ENCODE data around the gene NR0B2. TPM values are rescaled to one million over a fixed set of nuclear protein-coding genes. Genes with fewer than 3 reads are reported as not detected.

NR0B2 gene
- total and polyA plus RNA-seq, 2 experiments from 2014 or later, result 39.1 to 68.1 TPM

GRCh38 chr1:26956321-26956720, 42.5 kb upstream of the NR0B2 start:
- TF ChIP-seq, protein P1, sequence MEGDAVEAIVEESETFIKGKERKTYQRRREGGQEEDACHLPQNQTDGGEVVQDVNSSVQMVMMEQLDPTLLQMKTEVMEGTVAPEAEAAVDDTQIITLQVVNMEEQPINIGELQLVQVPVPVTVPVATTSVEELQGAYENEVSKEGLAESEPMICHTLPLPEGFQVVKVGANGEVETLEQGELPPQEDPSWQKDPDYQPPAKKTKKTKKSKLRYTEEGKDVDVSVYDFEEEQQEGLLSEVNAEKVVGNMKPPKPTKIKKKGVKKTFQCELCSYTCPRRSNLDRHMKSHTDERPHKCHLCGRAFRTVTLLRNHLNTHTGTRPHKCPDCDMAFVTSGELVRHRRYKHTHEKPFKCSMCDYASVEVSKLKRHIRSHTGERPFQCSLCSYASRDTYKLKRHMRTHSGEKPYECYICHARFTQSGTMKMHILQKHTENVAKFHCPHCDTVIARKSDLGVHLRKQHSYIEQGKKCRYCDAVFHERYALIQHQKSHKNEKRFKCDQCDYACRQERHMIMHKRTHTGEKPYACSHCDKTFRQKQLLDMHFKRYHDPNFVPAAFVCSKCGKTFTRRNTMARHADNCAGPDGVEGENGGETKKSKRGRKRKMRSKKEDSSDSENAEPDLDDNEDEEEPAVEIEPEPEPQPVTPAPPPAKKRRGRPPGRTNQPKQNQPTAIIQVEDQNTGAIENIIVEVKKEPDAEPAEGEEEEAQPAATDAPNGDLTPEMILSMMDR (IDR thresholded peaks at IDR 0.05; ENCODE audit: poor library complexity), result no peak
- no peak for TF ChIP-seq EZH2 (IDR thresholded peaks at IDR 0.05; ENCODE audit: borderline replicate concordance)
- TF ChIP-seq EZH2phosphoT487 (IDR thresholded peaks at IDR 0.05; ENCODE audit: low read depth, severe bottlenecking, unreplicated experiment), result no peak
- Histone ChIP-seq H3K79me2 (peaks cover 46% of the 10 kb centered on the region), H3K4me1 (ENCODE audit: insufficient read depth) (peaks cover 5% of the 10 kb centered on the region), H4K20me1 (ENCODE audit: insufficient read depth, poor library complexity, severe bottlenecking) (no peaks in the 10 kb centered on the region), H3K4me2 (no peak overlapping the region), H3K9me3 (ENCODE audit: low read depth) (no peaks in the 10 kb centered on the region), H3K27me3 (peaks cover 14% of the 10 kb centered on the region), H3K9me2 (replicated peaks; ENCODE audit: insufficient read depth) (no peaks in the 10 kb centered on the region), H3K27ac (no peak overlapping the region), H2AFZ (no peak overlapping the region), H3K4me3 (no peak overlapping the region), H3K36me3 (replicated peaks; ENCODE audit: insufficient read depth, low read depth) (no peaks in the 10 kb centered on the region)
- 88% methylated on average over 3 of the region's 3 CpGs for WGBS (ENCODE audit: low lambda C conversion rate, missing lambda C conversion rate)
- no peak for DNase-seq (ENCODE audit: low spot score)

GRCh38 chr1:26953374-26953773, 39.6 kb upstream of the NR0B2 start:
- H3K9me2 ChIP-seq (replicated peaks; ENCODE audit: insufficient read depth), result no peaks in the 10 kb centered on the region
- no peaks in the 10 kb centered on the region for H3K9me3 ChIP-seq (ENCODE audit: low read depth)
- TF ChIP-seq EZH2phosphoT487 (IDR thresholded peaks at IDR 0.05; ENCODE audit: low read depth, severe bottlenecking, unreplicated experiment) (no peak), EZH2 (IDR thresholded peaks at IDR 0.05; ENCODE audit: borderline replicate concordance) (no peak)
- TF ChIP-seq, protein P1 (IDR thresholded peaks at IDR 0.05; ENCODE audit: poor library complexity), result no peak
- no peak for DNase-seq (ENCODE audit: low spot score)
- H3K79me2 ChIP-seq, result peaks cover 29% of the 10 kb centered on the region
- H2AFZ ChIP-seq, result no peak overlapping the region
- peaks cover 2% of the 10 kb centered on the region for H3K27me3 ChIP-seq
- no peaks in the 10 kb centered on the region for H4K20me1 ChIP-seq (ENCODE audit: insufficient read depth, poor library complexity, severe bottlenecking)
- H3K4me1 ChIP-seq (ENCODE audit: insufficient read depth), result no peaks in the 10 kb centered on the region
- 97% methylated on average over 5 of the region's 5 CpGs for WGBS (ENCODE audit: low lambda C conversion rate, missing lambda C conversion rate)
- H3K4me2 ChIP-seq, result no peak overlapping the region
- no peak overlapping the region for H3K4me3 ChIP-seq
- no peaks in the 10 kb centered on the region for H3K36me3 ChIP-seq (replicated peaks; ENCODE audit: insufficient read depth, low read depth)
- H3K27ac ChIP-seq, result no peak overlapping the region

- no peak for DNase-seq (ENCODE audit: low spot score)
- Histone ChIP-seq H3K4me1 (ENCODE audit: insufficient read depth) (peaks cover 4% of the 10 kb centered on the region), H4K20me1 (ENCODE audit: insufficient read depth, poor library complexity, severe bottlenecking) (no peaks in the 10 kb centered on the region), H3K4me2 (no peak overlapping the region), H3K27me3 (no peaks in the 10 kb centered on the region), H3K9me2 (replicated peaks; ENCODE audit: insufficient read depth) (no peaks in the 10 kb centered on the region), H3K27ac (no peak overlapping the region), H3K9me3 (ENCODE audit: low read depth) (no peaks in the 10 kb centered on the region), H3K36me3 (replicated peaks; ENCODE audit: insufficient read depth, low read depth) (no peaks in the 10 kb centered on the region), H3K4me3 (no peak overlapping the region), H2AFZ (no peak overlapping the region), H3K79me2 (peaks cover 17% of the 10 kb centered on the region)
- WGBS (ENCODE audit: low lambda C conversion rate, missing lambda C conversion rate), result 94% methylated on average over 15 of the region's 24 CpGs
- no peak for TF ChIP-seq EZH2phosphoT487 (IDR thresholded peaks at IDR 0.05; ENCODE audit: low read depth, severe bottlenecking, unreplicated experiment)
- TF ChIP-seq EZH2 (IDR thresholded peaks at IDR 0.05; ENCODE audit: borderline replicate concordance), result no peak
- TF ChIP-seq, protein P1 (IDR thresholded peaks at IDR 0.05; ENCODE audit: poor library complexity), result no peak
Observed at GRCh38 chr1:26951821-26952497, 38.2 kb upstream of the NR0B2 start.

Measured in hepatocyte (in vitro differentiated cells).